Activated CD8-positive, alpha-beta T cell treated with anti-CD3 and anti-CD28 coated beads, Interleukin-2, amount 10 ng/mL, durations not matched to agents 7 days and 5 days (primary cell): ENCODE measurements around the gene VWA7. TPM values are rescaled to one million over a fixed set of nuclear protein-coding genes. Genes with fewer than 3 reads are reported as not detected.
A peak's percentile ranks its signal among the peaks of the same experiment; 100 is the strongest.
"Not testable (repeated sequence)": the region's sequence is repeated elsewhere in the genome, so short reads cannot be mapped to it uniquely, and the experiment has no call there.

ENCODE experiments used
- ATAC-seq: fragments of 150-1000 bp; cut with Tn5 transposase; one replicate; pipeline ENCODE4 v1.10.0; 2021; ENCODE audit warnings: moderate library complexity
- CTCF ChIA-PET: fragments of 350-600 bp; sonication (Branson Sonifier 250); formaldehyde crosslinking; loops from one replicate; lab custom pipeline; 2021; ENCODE audit warnings: antibody characterized with exemption; lab: Charles Lee
- POLR2A ChIA-PET: fragments of 350-600 bp; sonication (Branson Sonifier 250); formaldehyde crosslinking; loops from one replicate; lab custom pipeline; 2021; ENCODE audit warnings: antibody characterized with exemption; lab: Charles Lee
- DNase-seq: peaks from one replicate; pipeline ENCODE4 v3.0.0-alpha.2; 2020
- H3K27ac Mint-ChIP-seq: one replicate; pipeline ENCODE4 v1.8.0; 2021; ENCODE audit warnings: mild to moderate bottlenecking, mixed read lengths
- H3K27me3 Mint-ChIP-seq: one replicate; pipeline ENCODE4 v1.8.0; 2021; ENCODE audit warnings: low read depth, mixed read lengths
- H3K36me3 Mint-ChIP-seq: one replicate; pipeline ENCODE4 v1.8.0; 2021; ENCODE audit warnings: low read depth, mixed read lengths
- H3K4me1 Mint-ChIP-seq: one replicate; pipeline ENCODE4 v1.8.0; 2021; ENCODE audit warnings: low read depth, mixed read lengths
- H3K4me3 Mint-ChIP-seq: one replicate; pipeline ENCODE4 v1.8.0; 2021; ENCODE audit warnings: mild to moderate bottlenecking, mixed read lengths
- H3K9me3 Mint-ChIP-seq: one replicate; pipeline ENCODE4 v1.8.0; 2022; ENCODE audit warnings: mixed read lengths; ENCODE audit not compliant: insufficient read depth
- total RNA-seq, 2 experiments: library from RNA; stranded (reverse); gene quantifications; one replicate each; pipeline ENCODE4 v1.2.3, GENCODE V29; 2021

Gene VWA7
- total RNA-seq, 2 experiments from 2014 or later = 6.4 to 6.6 TPM

GRCh38 chr6:31799781-31800180, 22.7 kb upstream of the VWA7 start:
- H3K4me1 Mint-ChIP-seq = peaks cover 46% of the 10 kb centered on the region
- ChIA-PET POLR2A (interaction anchor here (1.5 kb wide), 1 partner anchor 27 kb away, joined by 3 read pairs; no protein-coding TSS in a partner anchor), CTCF (interaction anchor here (1.1 to 2.9 kb wide), 5 partner anchors 13 to 30 kb away, joined by 3 to 8 read pairs (median 5); no protein-coding TSS in a partner anchor)
- no peak overlapping the region for H3K4me3 Mint-ChIP-seq
- DNase-seq = no peak
- H3K9me3 Mint-ChIP-seq = no peaks in the 10 kb centered on the region
- no peak overlapping the region for H3K27ac Mint-ChIP-seq
- H3K27me3 Mint-ChIP-seq = no peaks in the 10 kb centered on the region
- H3K36me3 Mint-ChIP-seq = peaks cover 37% of the 10 kb centered on the region
- no peak for ATAC-seq

- ChIA-PET CTCF (interaction anchor here (1.1 to 3.5 kb wide), 3 partner anchors 10 to 28 kb away, joined by 6 to 46 read pairs (median 8); partner anchors contain the start of gene LSM2), POLR2A (interaction anchor here (0.7 to 1.7 kb wide), 3 partner anchors 17 to 60 kb away, joined by 3 to 5 read pairs (median 4); no protein-coding TSS in a partner anchor)
- H3K4me3 Mint-ChIP-seq = peak overlapping the region; percentile 56
- H3K27me3 Mint-ChIP-seq = no peaks in the 10 kb centered on the region
- ATAC-seq (peak; percentile 43), DNase-seq (peak; percentile 78)
- H3K4me1 Mint-ChIP-seq = peaks cover 53% of the 10 kb centered on the region
- H3K9me3 Mint-ChIP-seq = no peaks in the 10 kb centered on the region
- H3K27ac Mint-ChIP-seq = peak overlapping the region; percentile 87
- H3K36me3 Mint-ChIP-seq = peaks cover 32% of the 10 kb centered on the region
These were observed 20.5 kb upstream of the VWA7 start for GRCh38 chr6:31797588-31797987.

- POLR2A ChIA-PET = interaction anchor here (0.9 to 1.7 kb wide), 4 partner anchors 17 to 132 kb away, joined by 3 to 8 read pairs (median 4); partner anchors contain the start of genes GPANK1 and MSH5
- no peaks in the 10 kb centered on the region for H3K9me3 Mint-ChIP-seq
- no peaks in the 10 kb centered on the region for H3K27me3 Mint-ChIP-seq
- H3K4me1 Mint-ChIP-seq = peaks cover 56% of the 10 kb centered on the region
- H3K27ac Mint-ChIP-seq = peak overlapping the region; percentile 87
- peaks cover 32% of the 10 kb centered on the region for H3K36me3 Mint-ChIP-seq
- CTCF ChIA-PET = interaction anchor here (1.0 to 3.5 kb wide), 7 partner anchors 10 to 161 kb away, joined by 3 to 46 read pairs (median 8); partner anchors contain the start of genes HSPA1A, HSPA1L, LSM2 and MSH5
- no peak for ATAC-seq
- DNase-seq = no peak
- H3K4me3 Mint-ChIP-seq = no peak overlapping the region
These were observed 19.9 kb upstream of the VWA7 start for GRCh38 chr6:31796993-31797385.

GRCh38 chr6:31795616-31796298, 18.6 kb upstream of the VWA7 start, which contains the start of gene VARS1:
Gene VARS1, minus strand, starts transcription at chr6:31795752. Its CDS starts 535 bp downstream, at chr6:31795217.
- no peaks in the 10 kb centered on the region for H3K27me3 Mint-ChIP-seq
- H3K36me3 Mint-ChIP-seq = peaks cover 34% of the 10 kb centered on the region
- no peaks in the 10 kb centered on the region for H3K9me3 Mint-ChIP-seq
- H3K27ac Mint-ChIP-seq = peak within 1 kb of the TSS; percentile 98
- ChIA-PET CTCF (interaction anchor here (0.6 to 3.5 kb wide), 17 partner anchors 11 to 163 kb away, joined by 3 to 46 read pairs (median 4); partner anchors contain the start of genes DDAH2, GPANK1, HSPA1A and HSPA1L), POLR2A (interaction anchor here (0.6 to 2.1 kb wide), 14 partner anchors 11 to 143 kb away, joined by 3 to 20 read pairs (median 4); partner anchors contain the start of genes GPANK1, HSPA1A, HSPA1L and LSM2)
- peak; percentile 88 for ATAC-seq
- DNase-seq = peak; percentile 87
- peak within 1 kb of the TSS; percentile 97 for H3K4me3 Mint-ChIP-seq
- peaks cover 56% of the 10 kb centered on the region for H3K4me1 Mint-ChIP-seq

GRCh38 chr6:31794866-31795615, 17.9 kb upstream of the VWA7 start:
- Mint-ChIP-seq H3K27ac (peak overlapping the region; percentile 98), H3K4me3 (peak overlapping the region; percentile 97), H3K9me3 (no peaks in the 10 kb centered on the region), H3K27me3 (no peaks in the 10 kb centered on the region), H3K36me3 (peaks cover 39% of the 10 kb centered on the region), H3K4me1 (peaks cover 59% of the 10 kb centered on the region)
- ChIA-PET CTCF (interaction anchor here (0.7 to 3.5 kb wide), 11 partner anchors 9 to 65 kb away, joined by 3 to 46 read pairs (median 5); partner anchors contain the start of genes LSM2 and MSH5), POLR2A (interaction anchor here (0.6 to 2.1 kb wide), 14 partner anchors 11 to 131 kb away, joined by 3 to 20 read pairs (median 4); partner anchors contain the start of genes DDAH2, HSPA1A, HSPA1L and LSM2)
- ATAC-seq = peak; percentile 0
- no peak for DNase-seq

- CTCF ChIA-PET = interaction anchor here (0.7 to 3.5 kb wide), 5 partner anchors 8 to 64 kb away, joined by 3 to 46 read pairs (median 5); partner anchors contain the start of genes LSM2 and MSH5
- H3K4me1 Mint-ChIP-seq = peaks cover 56% of the 10 kb centered on the region
These were observed 17.3 kb upstream of the VWA7 start for GRCh38 chr6:31794294-31794865.

GRCh38 chr6:31793927-31794245, 16.8 kb upstream of the VWA7 start:
- H3K27ac Mint-ChIP-seq = peak overlapping the region; percentile 79
- CTCF ChIA-PET = interaction anchor here (1.5 kb wide), 1 partner anchor 8 kb away, joined by 4 read pairs; no protein-coding TSS in a partner anchor
- peaks cover 48% of the 10 kb centered on the region for H3K36me3 Mint-ChIP-seq
- H3K9me3 Mint-ChIP-seq, H3K27me3 Mint-ChIP-seq, DNase-seq, POLR2A ChIA-PET, ATAC-seq: not testable (repeated sequence)
- H3K4me1 Mint-ChIP-seq = peaks cover 52% of the 10 kb centered on the region
- peak overlapping the region; percentile 97 for H3K4me3 Mint-ChIP-seq

More at GRCh38 chr6:31794294-31794865, 17.3 kb upstream of the VWA7 start:
- peaks cover 43% of the 10 kb centered on the region for H3K36me3 Mint-ChIP-seq
- H3K4me3 Mint-ChIP-seq = peak overlapping the region; percentile 97
- H3K9me3 Mint-ChIP-seq = no peaks in the 10 kb centered on the region
- no peaks in the 10 kb centered on the region for H3K27me3 Mint-ChIP-seq
- DNase-seq (no peak), ATAC-seq (no peak)
- peak overlapping the region; percentile 79 for H3K27ac Mint-ChIP-seq
- POLR2A ChIA-PET = interaction anchor here (0.6 to 2.1 kb wide), 8 partner anchors 12 to 65 kb away, joined by 3 to 20 read pairs (median 4); partner anchors contain the start of genes DDAH2, HSPA1A, HSPA1L and LSM2

- CTCF ChIA-PET = interaction anchor here (0.6 to 3.0 kb wide), 3 partner anchors 14 to 23 kb away, joined by 3 to 9 read pairs (median 3); partner anchors contain the start of gene LSM2
- no peak overlapping the region for H3K4me3 Mint-ChIP-seq
- H3K27me3 Mint-ChIP-seq = no peaks in the 10 kb centered on the region
- peaks cover 44% of the 10 kb centered on the region for H3K36me3 Mint-ChIP-seq
- POLR2A ChIA-PET = interaction anchor here (0.8 kb wide), 1 partner anchor 252 kb away, joined by 3 read pairs; no protein-coding TSS in a partner anchor
- peak overlapping the region; percentile 43 for H3K27ac Mint-ChIP-seq
- H3K9me3 Mint-ChIP-seq = no peaks in the 10 kb centered on the region
- DNase-seq = no peak
- no peak for ATAC-seq
- H3K4me1 Mint-ChIP-seq = peaks cover 44% of the 10 kb centered on the region
These were observed 15.6 kb upstream of the VWA7 start for GRCh38 chr6:31792761-31793171.

GRCh38 chr6:31792090-31792374, 14.9 kb upstream of the VWA7 start:
- Mint-ChIP-seq H3K4me3 (no peak overlapping the region), H3K9me3 (no peaks in the 10 kb centered on the region), H3K4me1 (peaks cover 36% of the 10 kb centered on the region), H3K27ac (no peak overlapping the region), H3K36me3 (peaks cover 38% of the 10 kb centered on the region), H3K27me3 (no peaks in the 10 kb centered on the region)
- POLR2A ChIA-PET = interaction anchor here (0.8 kb wide), 1 partner anchor 251 kb away, joined by 3 read pairs; no protein-coding TSS in a partner anchor
- CTCF ChIA-PET = interaction anchor here (0.6 to 3.1 kb wide), 9 partner anchors 13 to 107 kb away, joined by 3 to 17 read pairs (median 6); partner anchors contain the start of genes MSH5 and VWA7
- DNase-seq = no peak
- no peak for ATAC-seq

GRCh38 chr6:31791324-31792089, 14.4 kb upstream of the VWA7 start:
- ATAC-seq = no peak
- H3K27me3 Mint-ChIP-seq = no peaks in the 10 kb centered on the region
- CTCF ChIA-PET = interaction anchor here (0.6 to 3.1 kb wide), 19 partner anchors 10 to 107 kb away, joined by 3 to 17 read pairs (median 4); partner anchors contain the start of genes ABHD16A, DDAH2, HSPA1A and HSPA1B
- peaks cover 36% of the 10 kb centered on the region for H3K36me3 Mint-ChIP-seq
- POLR2A ChIA-PET = interaction anchor here (1.0 kb wide), 1 partner anchor 13 kb away, joined by 3 read pairs; no protein-coding TSS in a partner anchor
- DNase-seq = peak; percentile 67
- H3K9me3 Mint-ChIP-seq = no peaks in the 10 kb centered on the region
- H3K4me3 Mint-ChIP-seq = no peak overlapping the region
- peaks cover 32% of the 10 kb centered on the region for H3K4me1 Mint-ChIP-seq
- H3K27ac Mint-ChIP-seq = peak overlapping the region; percentile 45
